Endodermal cell (in vitro differentiated cells): Measurements from ENCODE around the gene PPP3CB. TPM values are rescaled to one million over a fixed set of nuclear protein-coding genes. Genes with fewer than 3 reads are reported as not detected.

ENCODE experiments used
- DNase-seq: peaks from one replicate; pipeline ENCODE4 v3.0.0-alpha.2; 2017
- H3K27ac ChIP-seq: 2 replicates; pipeline ENCODE4 v1.5.1; 2013; ENCODE audit warnings: mild to moderate bottlenecking, low read depth, low read length, moderate library complexity
- H3K27me3 ChIP-seq: 2 replicates; pipeline ENCODE4 v1.6.1; 2013; ENCODE audit warnings: mild to moderate bottlenecking, low read length, moderate library complexity; ENCODE audit not compliant: insufficient read depth, control insufficient read depth, poor library complexity, severe bottlenecking
- H3K36me3 ChIP-seq: 2 replicates; pipeline ENCODE4 v1.7.0; 2013; ENCODE audit warnings: mild to moderate bottlenecking, low read length, moderate library complexity; ENCODE audit not compliant: control insufficient read depth, insufficient read depth
- H3K4me1 ChIP-seq: one replicate; pipeline ENCODE4 v1.7.0; 2013; ENCODE audit warnings: low read length; ENCODE audit not compliant: control insufficient read depth, insufficient read depth
- H3K4me3 ChIP-seq: 2 replicates; pipeline ENCODE4 v1.5.1; 2013; ENCODE audit warnings: mild to moderate bottlenecking, low read length, moderate library complexity
- H3K9ac ChIP-seq: 2 replicates; pipeline ENCODE4 v1.6.1; 2013; ENCODE audit warnings: mild to moderate bottlenecking, low read length, moderate library complexity; ENCODE audit not compliant: poor library complexity, severe bottlenecking; ENCODE audit errors: extremely low read depth
- H3K9me3 ChIP-seq: 2 replicates; pipeline ENCODE4 v1.6.1; 2013; ENCODE audit warnings: mild to moderate bottlenecking, low read length, moderate library complexity; ENCODE audit not compliant: control insufficient read depth
- H3K27ac Mint-ChIP-seq: 2 replicates; pipeline ENCODE4 v1.8.0; 2020; ENCODE audit warnings: mixed read lengths
- H3K27me3 Mint-ChIP-seq: 2 replicates; pipeline ENCODE4 v1.8.0; 2021; ENCODE audit warnings: mild to moderate bottlenecking, mixed read lengths; ENCODE audit not compliant: insufficient read depth
- H3K36me3 Mint-ChIP-seq: 2 replicates; pipeline ENCODE4 v1.8.0; 2020; ENCODE audit warnings: low read depth, mixed read lengths
- H3K4me1 Mint-ChIP-seq: 2 replicates; pipeline ENCODE4 v1.8.0; 2020; ENCODE audit warnings: mixed read lengths
- H3K4me3 Mint-ChIP-seq: 2 replicates; pipeline ENCODE4 v1.8.0; 2020; ENCODE audit warnings: mild to moderate bottlenecking, moderate library complexity, mixed read lengths
- H3K9me3 Mint-ChIP-seq: 2 replicates; pipeline ENCODE4 v1.8.0; 2020; ENCODE audit warnings: mild to moderate bottlenecking, mixed read lengths
- CTCF ChIP-seq: fragments of 200-600 bp; sonication (generic); conservative IDR thresholded peaks from 2 replicates; pipeline ENCODE4 v1.5.0; 2021; ENCODE audit warnings: antibody characterized with exemption, mild to moderate bottlenecking
- WGBS, 2 experiments: methylation state at CpG; one replicate each; pipeline versions ENCODE4 v1.1.5 to v1.1.7; 2013; ENCODE audit warnings: missing lambda C conversion rate in 2 of 2, mixed read lengths in 1 of 2; ENCODE audit not compliant: insufficient coverage in 1 of 2, insufficient read length in 1 of 2; 5-methylcytosine and 5-hydroxymethylcytosine counted together
- total RNA-seq, 2 donors: library from RNA; stranded (reverse); fragmentation: NEBNext Ultra II Directional in 1 of 2; extraction: Animal tissue kit (Norgen Biotek cat#: 25700) in 1 of 2; gene quantifications; 2 replicates in 1 of 2; 3 replicates in 1 of 2; pipeline ENCODE4 v1.2.1, GENCODE V29; 2021

The PPP3CB gene
- total RNA-seq, 2 donors from 2014 or later = 39.2 to 40.2 TPM

DNA sequence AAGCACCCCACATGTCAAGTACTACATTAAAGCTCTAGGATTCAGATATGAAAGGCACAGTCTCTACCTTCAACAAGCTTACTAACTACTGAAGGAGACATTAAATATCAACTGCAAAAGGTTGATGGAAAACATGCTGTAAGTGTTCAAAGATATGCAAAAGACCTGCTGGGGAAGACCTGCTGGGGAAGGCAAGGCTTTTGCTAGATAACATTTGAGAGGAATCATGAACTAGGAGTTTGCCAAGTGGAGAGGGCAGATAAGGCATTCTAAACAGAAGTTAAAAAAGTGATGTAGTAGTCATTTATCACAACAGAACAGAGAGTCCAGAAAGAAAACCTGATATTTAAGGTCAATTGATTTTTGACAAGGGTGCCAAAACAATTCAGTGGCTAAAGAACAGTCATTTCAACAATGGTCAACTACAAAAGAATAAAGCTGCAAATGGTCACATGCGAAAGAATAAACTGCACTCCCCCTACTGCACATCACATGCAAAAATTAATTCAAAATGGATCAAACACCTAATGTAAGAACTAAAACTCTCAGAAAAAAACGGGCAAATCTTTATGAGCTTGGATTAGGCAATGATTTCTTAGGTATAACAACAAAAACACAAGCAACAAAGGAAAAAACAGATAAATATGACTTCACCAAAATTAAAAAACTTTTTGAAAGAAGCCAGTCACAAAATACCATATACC, 39.5 kb downstream of the PPP3CB start:
- Mint-ChIP-seq H3K4me3 (no peak overlapping the region), H3K27me3 (no peaks in the 10 kb centered on the region), H3K27ac (no peak overlapping the region), H3K4me1 (peaks cover 7% of the 10 kb centered on the region), H3K36me3 (peaks cover 33% of the 10 kb centered on the region), H3K9me3 (no peaks in the 10 kb centered on the region)
- H3K27ac ChIP-seq = no peak overlapping the region
- peaks cover 23% of the 10 kb centered on the region for H3K36me3 ChIP-seq
- no peaks in the 10 kb centered on the region for H3K4me1 ChIP-seq
- no peaks in the 10 kb centered on the region for H3K9me3 ChIP-seq
- no peak for TF ChIP-seq CTCF
- 84 to 86% methylated on average over 1 to 2 of the region's 2 CpGs for WGBS, 2 experiments
- H3K9ac ChIP-seq = no peak overlapping the region
- no peak overlapping the region for H3K4me3 ChIP-seq
- H3K27me3 ChIP-seq = no peaks in the 10 kb centered on the region
- DNase-seq = no peak

- TF ChIP-seq CTCF = no peak
- H3K27me3 Mint-ChIP-seq = no peaks in the 10 kb centered on the region
- DNase-seq = no peak
- peaks cover 55% of the 10 kb centered on the region for H3K36me3 ChIP-seq
- H3K36me3 Mint-ChIP-seq = peaks cover 18% of the 10 kb centered on the region
- WGBS, 2 experiments = 78 to 94% methylated on average over 1 of the region's 1 CpG
- no peaks in the 10 kb centered on the region for H3K4me1 ChIP-seq
- no peak overlapping the region for H3K4me3 Mint-ChIP-seq
- no peaks in the 10 kb centered on the region for H3K27me3 ChIP-seq
- no peak overlapping the region for H3K4me3 ChIP-seq
- H3K9ac ChIP-seq = no peak overlapping the region
- H3K27ac Mint-ChIP-seq = no peak overlapping the region
- no peaks in the 10 kb centered on the region for H3K9me3 Mint-ChIP-seq
- no peaks in the 10 kb centered on the region for H3K4me1 Mint-ChIP-seq
- H3K9me3 ChIP-seq = no peaks in the 10 kb centered on the region
- H3K27ac ChIP-seq = no peak overlapping the region
These were observed 46.7 kb downstream of the PPP3CB start for GRCh38 chr10:73449113-73449512.

- no peaks in the 10 kb centered on the region for H3K4me1 ChIP-seq
- Mint-ChIP-seq H3K9me3 (no peaks in the 10 kb centered on the region), H3K27ac (no peak overlapping the region), H3K4me1 (no peaks in the 10 kb centered on the region), H3K4me3 (no peak overlapping the region), H3K27me3 (no peaks in the 10 kb centered on the region), H3K36me3 (peaks cover 15% of the 10 kb centered on the region)
- no peaks in the 10 kb centered on the region for H3K9me3 ChIP-seq
- no peak overlapping the region for H3K4me3 ChIP-seq
- 98 to 100% methylated on average over 1 of the region's 1 CpG for WGBS, 2 experiments
- no peak overlapping the region for H3K9ac ChIP-seq
- peaks cover 55% of the 10 kb centered on the region for H3K36me3 ChIP-seq
- TF ChIP-seq CTCF = no peak
- no peak overlapping the region for H3K27ac ChIP-seq
- DNase-seq = no peak
- no peaks in the 10 kb centered on the region for H3K27me3 ChIP-seq
These were observed 47.4 kb downstream of the PPP3CB start for GRCh38 chr10:73448384-73448783.
